HG03066 (cell line): ENCODE measurements around the gene FBXL7.

ENCODE experiments used
- ATAC-seq: cut with Tn5 transposase; IDR thresholded peaks from one replicate; pipeline ENCODE4 v1.9.1; 2021; ENCODE audit warnings: low read depth; ENCODE audit not compliant: unreplicated experiment

The FBXL7 gene

DNA sequence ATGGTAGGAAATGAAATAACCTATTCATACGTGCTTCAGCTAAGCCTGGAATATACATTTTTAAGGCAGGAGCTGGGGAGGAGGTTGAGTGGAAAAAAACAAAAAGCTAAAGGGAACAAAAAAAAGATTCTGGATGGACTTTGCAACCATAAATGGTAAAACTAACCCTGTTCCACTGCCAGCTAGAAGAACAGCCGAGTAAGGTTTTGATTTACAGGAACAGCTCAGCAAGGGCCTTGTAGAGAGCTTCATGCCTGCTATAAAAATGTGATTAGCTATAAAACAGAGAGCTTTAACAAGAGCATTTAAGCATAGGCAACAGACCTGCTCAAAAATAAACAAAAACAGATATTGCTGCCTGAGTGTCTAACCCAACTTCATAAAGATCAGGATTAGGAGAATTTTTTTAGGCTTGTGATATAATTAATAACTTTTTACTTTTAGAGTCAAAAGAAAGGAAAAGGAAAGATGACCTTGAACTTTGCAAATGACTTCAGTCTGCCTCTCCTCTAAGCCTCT, 194.8 kb downstream of the FBXL7 start:
- no peak for ATAC-seq

DNA sequence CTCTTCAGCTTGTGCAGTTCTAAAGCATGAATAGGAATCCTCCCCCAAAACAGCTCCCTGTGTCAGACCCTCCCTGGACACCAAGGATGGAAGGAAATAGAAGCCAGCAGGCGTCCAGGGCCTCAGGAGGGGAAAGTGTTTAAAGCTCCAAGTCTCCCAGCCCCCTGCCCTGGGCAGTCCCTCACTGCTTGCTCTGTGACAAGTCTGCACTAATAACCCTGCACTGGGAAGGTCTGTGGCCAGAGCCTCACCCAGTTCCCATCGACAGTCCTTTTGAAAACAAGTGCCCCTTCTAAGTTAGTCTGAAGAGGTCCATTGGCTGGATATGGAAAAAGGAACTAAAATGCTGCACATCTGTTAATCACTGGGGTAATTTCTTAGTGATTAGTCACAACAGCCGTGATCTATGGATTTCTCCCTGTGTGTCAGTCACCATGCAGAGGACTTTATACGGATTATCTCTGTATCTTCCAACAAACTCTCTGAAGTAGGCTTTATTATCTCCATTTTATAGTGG, 195.3 kb downstream of the FBXL7 start:
- no peak for ATAC-seq

DNA sequence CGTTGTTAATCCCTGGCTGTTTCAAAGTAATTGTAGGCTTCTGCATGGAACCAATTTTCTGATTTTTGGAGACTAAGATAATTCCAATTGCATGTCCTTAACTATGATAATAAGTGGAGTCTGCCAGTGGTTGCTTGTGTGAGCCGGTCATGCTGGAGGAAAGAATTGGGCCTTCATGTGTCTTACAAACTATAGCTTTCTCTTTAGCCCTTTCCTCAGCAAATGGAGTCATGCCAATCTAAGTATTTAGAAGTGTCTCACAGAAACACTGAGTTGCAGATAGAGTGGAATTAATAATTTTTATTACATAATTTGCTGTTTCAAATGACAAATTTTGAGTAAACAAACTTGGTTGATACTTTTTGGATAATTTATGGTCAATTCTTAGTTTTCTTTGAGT, 200.4 kb downstream of the FBXL7 start:
- no peak for ATAC-seq

DNA sequence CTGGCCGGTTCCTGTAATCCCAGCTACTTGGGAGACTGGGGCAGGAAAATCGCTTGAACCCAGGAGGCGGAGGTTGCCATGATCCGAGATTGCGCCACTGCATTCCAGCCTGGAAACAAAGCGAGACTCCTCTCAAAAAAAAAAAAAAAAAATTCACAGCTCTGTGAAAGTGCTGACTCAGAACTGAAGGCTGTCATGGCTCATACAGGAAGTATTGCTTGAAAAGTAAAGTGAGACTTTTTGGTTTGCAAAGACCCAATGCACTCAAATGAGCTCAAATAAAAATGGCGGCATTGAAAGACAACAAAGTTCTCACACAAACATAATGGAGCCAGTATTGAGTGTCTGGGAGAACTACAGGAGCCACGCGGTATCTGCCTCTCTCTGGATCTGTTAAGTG, 202.1 kb downstream of the FBXL7 start:
- no peak for ATAC-seq

DNA sequence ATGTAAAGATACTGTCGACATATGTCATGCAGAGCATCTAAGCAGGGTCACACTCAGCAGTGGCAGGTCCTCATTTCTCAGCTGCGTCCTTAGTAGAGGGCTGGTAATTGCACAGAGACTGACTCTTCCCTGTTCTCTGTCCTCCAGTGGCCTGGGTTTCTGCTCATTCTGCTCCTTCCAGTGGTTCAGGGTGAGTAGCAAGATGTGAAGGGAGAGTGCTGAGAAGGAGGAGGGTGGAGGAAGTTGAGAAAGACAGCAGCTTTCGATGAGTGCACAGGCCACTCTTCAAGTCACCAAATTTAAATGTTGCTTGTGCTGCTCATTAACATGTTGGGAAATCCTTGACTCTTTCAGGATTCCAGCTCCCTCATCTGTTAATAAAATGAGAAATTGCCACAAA, 203.9 kb downstream of the FBXL7 start:
- no peak for ATAC-seq

DNA sequence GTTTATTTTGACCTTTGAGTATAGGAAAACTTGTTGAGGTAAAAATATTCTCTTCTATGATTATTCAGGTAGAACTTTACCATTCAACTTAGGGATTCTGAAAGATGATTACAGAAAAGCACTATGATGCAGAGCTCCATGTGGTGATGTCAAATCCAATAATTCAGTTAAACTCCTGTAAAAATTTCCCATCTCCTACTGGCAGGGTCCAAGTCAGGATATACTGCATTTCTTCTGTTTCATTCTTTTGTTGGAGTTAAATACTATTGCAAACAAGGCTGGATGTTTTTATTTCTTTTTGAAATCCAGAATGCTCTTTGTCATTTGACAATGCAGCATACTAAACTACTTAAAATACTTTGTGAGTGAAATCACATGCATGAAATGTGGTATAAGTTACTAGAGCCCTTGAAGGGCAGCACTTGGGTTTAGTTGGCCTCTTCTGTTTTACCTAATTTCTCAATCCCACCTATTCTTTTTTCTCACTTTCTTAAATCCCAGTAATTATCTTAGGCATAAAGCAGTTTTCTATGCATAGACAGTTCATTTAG, 204.5 kb downstream of the FBXL7 start:
- no peak for ATAC-seq

DNA sequence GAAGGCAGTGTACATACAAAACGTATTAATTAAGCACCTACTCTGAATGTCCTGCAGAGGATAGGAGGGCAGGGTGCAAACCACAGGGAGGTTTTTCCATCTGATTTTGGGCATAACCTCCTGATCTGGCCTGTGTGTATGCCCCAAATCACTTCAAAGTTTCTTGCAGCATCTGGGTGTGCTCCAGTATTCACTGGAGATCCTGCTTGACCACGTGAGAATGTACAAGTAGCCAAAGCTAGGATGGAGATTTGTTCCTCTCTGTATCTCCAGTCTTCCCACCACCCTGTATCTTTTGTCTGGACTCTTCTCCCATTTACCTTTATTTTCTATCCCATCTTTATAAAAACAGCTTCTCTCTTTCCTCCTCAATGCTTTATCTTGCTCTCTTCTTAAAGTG, 207.7 kb downstream of the FBXL7 start:
- ATAC-seq: no peak

DNA sequence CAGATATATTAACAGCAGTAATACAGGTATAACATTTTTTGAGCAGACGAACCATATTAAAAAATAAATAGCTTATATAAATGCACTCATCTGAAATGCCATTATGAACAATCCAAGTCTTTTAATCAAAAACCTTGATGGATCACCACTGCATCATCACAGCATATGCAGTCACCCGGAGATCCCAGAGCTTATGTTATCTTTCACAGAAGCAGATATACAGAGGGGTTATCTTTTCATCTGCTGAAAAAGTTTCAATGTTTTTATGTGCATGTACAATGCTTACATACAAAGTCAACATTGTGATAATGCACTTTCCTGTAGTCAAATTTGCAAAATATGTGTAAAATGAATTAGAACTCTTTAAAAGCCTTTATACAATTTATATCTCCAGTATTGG, 211.9 kb downstream of the FBXL7 start:
- ATAC-seq: no peak

DNA sequence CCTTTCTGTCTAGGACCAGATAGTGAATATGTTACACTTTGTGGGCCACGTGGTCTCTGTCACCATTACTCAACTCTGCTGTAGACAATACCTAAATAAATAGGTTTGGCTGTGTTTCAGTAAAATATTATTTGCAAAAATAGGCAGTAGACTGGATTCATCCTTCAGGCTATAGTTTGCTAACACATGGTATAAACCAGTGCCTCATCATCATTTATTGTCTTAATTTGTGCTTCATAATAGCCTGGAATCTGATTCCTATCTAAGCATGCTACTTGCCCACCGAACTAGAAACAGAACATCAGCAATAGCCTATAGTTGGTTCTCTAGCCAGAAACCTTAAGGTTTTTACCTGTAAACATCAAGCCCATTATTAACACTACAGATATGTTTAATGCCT, 215.6 kb downstream of the FBXL7 start:
- no peak for ATAC-seq

DNA sequence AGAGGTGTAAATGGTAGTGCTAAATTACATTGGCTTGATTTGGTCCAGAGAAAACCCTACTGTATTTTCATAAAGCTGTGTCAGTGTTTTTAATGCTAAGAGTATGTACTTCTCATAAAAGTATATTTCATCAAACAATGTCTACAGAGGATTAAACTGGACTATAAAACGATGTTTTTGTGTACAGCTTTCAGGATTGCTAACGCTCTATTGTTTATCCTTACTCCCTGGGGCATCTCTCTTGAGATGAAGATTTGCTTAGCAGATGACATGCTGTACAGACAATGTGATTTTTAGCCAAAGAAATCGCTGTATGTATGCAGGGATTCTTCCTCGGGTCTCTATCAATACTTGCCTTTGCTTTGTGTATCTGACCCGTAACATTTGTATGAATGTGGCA, 216.0 kb downstream of the FBXL7 start:
- no peak for ATAC-seq

DNA sequence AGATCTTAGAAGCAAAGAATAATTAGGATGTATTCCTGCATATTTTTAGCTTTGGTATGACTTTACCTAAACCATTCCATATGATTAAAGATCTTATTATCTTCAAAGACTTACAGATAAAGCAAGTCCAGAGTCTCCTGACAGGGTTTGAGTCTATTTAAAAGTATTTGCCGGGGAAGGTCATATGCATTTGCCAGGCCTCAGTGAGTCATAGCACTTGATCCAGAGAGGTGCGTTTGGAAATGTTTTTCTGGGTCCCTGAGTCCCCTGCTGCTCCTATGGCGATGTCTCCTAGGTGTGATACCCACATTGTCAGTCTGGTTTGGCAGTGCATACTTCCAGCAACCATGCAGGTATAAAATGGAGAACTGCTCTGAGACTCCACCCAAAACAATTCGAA, 217.0 kb downstream of the FBXL7 start:
- ATAC-seq: no peak

DNA sequence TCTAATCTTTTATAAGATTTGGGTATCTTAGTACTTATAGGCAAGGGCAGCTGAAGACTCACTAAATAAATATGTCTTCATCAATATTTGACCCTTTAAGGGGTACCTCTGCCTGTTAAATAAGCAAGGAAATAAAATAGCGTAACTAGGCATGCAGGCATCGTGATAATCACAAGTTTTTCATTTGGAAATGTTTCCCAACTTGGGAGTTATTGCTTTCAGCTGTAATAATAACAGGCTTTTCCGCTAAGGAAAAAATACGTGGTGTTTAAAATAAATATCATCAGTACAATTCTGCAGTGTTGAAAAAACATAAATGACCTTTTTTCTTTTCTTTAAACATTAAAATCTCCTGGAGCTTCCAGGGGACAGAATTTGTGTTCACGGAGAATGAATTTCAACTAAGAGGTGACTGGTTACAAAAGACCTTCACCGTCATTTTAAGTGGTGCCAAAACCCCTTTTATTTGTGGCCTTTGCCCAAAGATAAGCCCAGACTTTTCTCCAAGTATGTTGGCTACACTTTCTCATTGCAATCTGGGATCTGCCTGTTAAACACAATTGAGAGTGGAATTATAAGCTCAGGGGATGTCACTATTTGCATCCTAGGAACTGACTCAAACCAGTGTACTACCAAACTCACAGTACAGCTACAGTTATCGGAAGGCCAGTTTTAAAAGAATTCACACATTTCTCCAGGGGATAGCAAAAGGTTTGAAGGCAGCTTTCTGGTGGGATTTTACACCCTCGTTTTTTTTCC, 218.6 kb downstream of the FBXL7 start:
- ATAC-seq: no peak

DNA sequence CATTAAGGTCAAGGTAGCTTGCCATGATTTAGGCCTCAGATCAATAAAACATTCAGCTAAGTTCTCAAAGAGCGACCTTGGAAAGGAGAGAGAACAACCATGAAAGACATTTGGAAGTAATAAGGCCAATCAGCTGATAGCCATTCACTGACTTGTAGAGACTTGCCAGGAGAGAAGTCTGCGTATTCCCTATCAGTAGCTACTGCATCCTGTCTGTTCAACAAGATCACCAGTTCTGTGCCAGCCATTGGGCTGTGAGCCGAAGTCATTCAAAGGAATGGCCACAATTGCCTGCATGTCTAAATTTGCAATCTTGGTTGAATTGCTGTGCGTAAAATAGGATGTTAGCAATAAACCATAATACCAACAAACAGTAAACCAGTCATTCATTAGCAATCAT, 219.8 kb downstream of the FBXL7 start:
- no peak for ATAC-seq

DNA sequence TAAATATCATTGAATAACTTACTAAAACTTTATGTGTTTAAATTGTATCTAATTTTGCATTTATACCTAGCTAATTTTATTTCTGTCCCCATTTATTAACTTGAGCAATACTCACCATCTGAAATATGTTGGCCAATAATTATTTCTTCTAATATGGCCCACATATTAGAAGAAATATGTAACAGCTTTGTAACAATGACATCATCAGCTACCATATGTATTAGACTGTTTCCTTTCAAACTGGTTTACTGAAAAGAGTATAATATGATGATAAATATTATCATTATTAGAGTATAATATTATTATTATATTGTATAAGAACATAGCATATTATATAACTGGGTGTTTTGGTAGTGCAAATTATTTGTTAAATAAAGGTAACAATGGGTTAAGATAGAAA, 220.5 kb downstream of the FBXL7 start:
- no peak for ATAC-seq

DNA sequence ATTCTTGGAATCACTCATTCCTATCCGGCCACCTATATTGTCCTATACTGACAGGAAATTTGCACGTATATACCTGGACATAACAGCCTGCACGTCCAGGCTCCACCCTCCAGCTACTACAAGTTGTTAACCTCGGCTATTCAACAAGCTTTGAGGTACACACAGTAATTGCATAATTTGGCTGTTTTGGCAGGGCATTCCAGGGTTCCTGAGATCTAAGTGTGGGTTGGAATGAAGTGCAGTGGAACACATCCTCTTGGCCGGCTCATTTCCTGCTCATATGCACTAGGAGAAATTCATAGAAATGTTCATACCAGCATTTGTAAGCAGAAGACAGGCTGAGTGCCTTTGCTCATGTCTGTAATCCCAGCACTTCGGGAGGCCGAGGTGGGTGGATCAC, 222.3 kb downstream of the FBXL7 start:
- no peak for ATAC-seq

DNA sequence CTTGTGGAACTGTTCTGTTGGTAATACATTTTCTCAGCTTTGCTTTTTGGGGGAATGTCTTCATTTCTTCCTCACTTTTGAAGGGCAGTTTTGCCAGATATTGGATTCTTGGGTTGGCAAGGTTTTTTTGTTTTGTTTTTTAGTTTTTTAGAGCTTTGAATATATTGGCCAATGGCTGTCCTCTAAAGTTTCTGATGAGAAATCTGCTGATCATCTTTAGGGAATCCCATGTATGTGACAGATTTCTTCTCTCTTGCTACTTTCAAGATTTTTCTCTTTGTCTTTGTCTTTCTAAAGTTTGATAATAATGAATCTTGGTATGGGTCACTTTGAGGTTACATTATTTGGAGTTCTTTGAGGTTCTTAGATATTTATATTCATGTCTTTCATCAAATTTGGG, 227.4 kb downstream of the FBXL7 start:
- ATAC-seq: no peak

DNA sequence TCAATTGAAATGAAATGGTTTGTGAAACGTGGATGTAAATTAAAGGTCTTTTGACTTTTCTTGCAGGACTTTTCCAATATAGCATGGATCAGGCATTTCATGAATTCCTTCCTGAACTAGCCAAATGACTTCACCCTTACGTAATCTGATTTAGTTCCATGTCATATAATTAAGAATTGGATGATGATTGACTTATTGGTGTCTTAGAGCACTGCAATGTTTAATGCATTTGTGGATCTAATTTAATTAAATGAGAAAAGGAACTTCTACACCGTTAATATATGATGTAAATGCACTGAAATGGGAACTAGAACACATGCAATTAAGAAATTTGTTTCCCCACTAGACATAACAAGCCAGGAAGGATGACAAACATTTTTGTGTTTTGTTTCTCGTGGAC, 228.8 kb downstream of the FBXL7 start:
- no peak for ATAC-seq

DNA sequence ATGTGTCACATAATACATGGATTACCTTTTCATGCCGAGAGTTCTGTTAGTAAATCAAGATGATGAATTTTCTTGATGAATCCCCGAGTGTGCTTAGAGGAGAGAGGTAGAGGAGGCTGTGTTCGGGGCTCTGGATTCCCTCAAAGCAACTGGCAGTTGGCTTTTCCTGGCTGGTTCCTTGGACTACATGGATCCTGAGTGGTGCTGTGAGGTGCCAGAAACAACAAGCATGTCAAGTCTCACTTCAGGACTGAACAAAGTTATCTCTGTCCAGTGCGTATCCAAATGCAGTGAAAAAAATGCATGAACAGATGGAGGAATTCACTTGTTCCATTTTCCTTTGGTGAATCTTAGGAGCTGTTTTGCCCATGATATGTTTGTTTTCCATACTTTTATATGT, 231.7 kb downstream of the FBXL7 start:
- ATAC-seq: no peak

DNA sequence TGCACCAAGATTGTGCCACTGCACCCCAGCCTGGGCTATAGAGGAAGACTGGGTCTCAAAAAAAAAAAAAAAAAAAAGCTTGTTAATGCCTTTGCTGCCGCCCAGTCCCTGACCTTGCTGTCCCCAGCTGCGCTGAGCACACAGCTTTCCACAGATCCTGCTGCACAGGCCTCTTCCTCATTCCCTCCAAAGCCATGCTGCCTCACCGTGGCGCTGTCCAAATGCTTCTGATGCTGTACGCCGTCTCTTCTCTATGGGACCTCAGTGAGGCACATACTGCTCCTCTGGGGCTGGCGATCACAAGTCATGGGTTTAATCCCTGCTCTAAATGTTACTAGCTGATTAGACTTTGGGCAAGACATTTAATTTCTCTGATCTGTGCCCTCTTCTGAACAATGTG, 234.1 kb downstream of the FBXL7 start:
- ATAC-seq: no peak

DNA sequence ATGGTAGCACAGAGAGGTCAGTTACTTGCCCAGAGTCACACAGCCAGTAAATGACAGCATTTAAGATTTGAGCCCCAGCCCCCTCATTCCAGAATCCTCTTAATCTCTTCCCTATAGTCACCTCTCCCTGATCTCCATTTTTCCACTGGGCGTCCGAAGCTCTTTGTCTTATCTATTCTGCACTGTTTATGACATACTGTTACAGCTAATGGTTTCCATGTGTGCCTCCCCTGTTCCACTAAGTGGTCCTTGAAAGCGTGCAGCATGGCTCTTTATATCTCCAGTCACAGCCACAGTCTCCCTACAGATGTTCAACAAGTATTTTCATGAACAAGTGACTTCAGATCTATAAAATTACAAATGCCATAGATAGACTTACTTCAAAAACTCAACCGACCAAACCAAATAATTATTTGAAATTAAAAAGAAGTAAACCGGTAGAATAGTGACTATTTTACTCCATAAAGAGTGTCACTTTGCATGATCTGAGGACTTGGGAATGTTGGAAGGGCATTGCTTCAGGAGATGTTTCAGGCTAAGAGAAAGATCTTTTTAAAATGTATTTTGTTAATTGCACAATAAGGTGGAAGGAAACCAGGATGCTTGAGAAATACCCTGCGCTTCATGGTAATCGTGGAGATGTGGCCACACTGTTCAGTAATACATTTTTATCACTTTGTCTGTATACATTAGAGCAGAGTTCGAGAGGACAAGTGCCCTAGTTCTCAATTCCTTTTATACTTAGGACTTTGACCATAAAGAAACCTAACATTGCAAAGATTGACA, 237.2 kb downstream of the FBXL7 start:
- no peak for ATAC-seq

DNA sequence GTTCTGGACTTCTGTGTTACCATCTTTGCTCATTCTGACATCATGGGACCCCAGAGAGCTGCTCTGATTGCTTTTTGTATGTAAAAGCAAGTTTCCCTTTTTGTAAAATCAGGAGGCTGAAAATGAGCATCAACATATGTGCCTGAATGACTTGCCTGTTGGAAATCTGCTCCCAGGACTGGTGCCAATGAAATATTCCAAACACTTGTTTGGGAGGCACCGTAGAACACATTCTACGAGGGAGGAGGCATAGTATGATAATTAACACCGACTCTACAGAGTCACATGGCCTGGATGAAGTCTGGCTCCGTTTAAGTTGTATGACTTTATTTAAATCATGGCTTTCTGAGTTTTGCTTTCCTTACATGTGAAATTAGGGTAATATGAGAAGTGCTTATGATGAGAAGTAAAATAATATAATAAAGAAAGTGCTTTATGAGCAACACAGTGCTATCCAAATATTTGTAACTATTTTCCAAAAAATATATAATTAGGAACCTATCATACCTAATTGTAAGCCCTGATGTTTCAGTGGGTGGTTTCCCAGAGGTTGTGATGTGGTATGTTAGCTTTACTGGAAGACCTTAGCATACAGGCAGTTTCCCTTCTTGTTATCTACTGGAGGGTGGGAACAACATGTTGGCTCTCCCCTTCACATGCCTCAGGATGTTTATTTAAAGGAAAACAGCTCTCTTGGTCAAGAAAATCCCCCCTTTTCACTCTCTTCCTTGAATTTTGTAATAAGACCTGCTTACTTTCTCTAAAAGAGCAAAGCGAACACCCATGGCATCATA, 238.1 kb downstream of the FBXL7 start:
- ATAC-seq: no peak
